Tibial nerve (tissue), 4 donors: Measurements from ENCODE around the gene RHBG. TPM values are rescaled to one million over a fixed set of nuclear protein-coding genes. Genes with fewer than 3 reads are reported as not detected.

Experiments
- DNase-seq, 2 donors: peaks; one replicate each; pipeline ENCODE4 v3.0.0-alpha.2; 2019; ENCODE audit warnings: low spot score in 2 of 2
- H3K27ac ChIP-seq, 4 donors: fragments of 200-600 bp; sonication (generic) in 3 of 4; one replicate each; pipeline ENCODE4 v1.5.1; 2017 to 2019; ENCODE audit warnings: mild to moderate bottlenecking in 1 of 4
- H3K27me3 ChIP-seq, 2 donors: fragments of 200-600 bp; sonication (generic) in 1 of 2; one replicate each; pipeline versions ENCODE4 v1.5.1 to v1.6.0; 2017 to 2019
- H3K36me3 ChIP-seq, 3 donors: fragments of 200-600 bp; sonication (generic); one replicate each; pipeline ENCODE4 v1.5.1; 2018 to 2019
- H3K4me1 ChIP-seq, 4 donors: fragments of 200-600 bp; sonication (generic) in 3 of 4; one replicate each; pipeline ENCODE4 v1.5.1; 2017 to 2019
- H3K4me3 ChIP-seq, 4 donors: fragments of 200-600 bp; sonication (generic) in 3 of 4; one replicate each; pipeline ENCODE4 v1.5.1; 2017 to 2019; ENCODE audit warnings: mild to moderate bottlenecking in 1 of 4, moderate library complexity in 1 of 4
- H3K9me3 ChIP-seq, 4 donors: fragments of 200-600 bp; sonication (generic) in 3 of 4; one replicate each; pipeline ENCODE4 v1.5.1; 2017 to 2019
- CTCF ChIP-seq, 5 experiments: fragments of 200-600 bp in 3 of 5; fragments of 450-650 bp in 2 of 5; sonication (generic) in 3 of 5; IDR thresholded peaks; one replicate each; pipeline ENCODE4 v1.5.1; 2016 to 2019; ENCODE audit warnings: antibody characterized with exemption in 5 of 5, mild to moderate bottlenecking in 3 of 5, moderate library complexity in 2 of 5
- EP300 ChIP-seq, 2 donors: sonication (generic); formaldehyde crosslinking; IDR thresholded peaks; one replicate each; pipeline ENCODE4 v1.6.1; 2017; ENCODE audit warnings: antibody characterized with exemption in 2 of 2, mild to moderate bottlenecking in 1 of 2
- POLR2A ChIP-seq, 2 donors: fragments of 450-650 bp; IDR thresholded peaks; one replicate each; pipeline ENCODE4 v1.6.1; 2017; ENCODE audit warnings: antibody characterized with exemption in 2 of 2, mild to moderate bottlenecking in 2 of 2, moderate library complexity in 2 of 2
- WGBS, 2 donors: methylation state at CpG; one replicate each; pipeline ENCODE4 v1.1.5; 2018; 5-methylcytosine and 5-hydroxymethylcytosine counted together
- total RNA-seq, 4 donors: library from RNA; depleted of rRNA; stranded (reverse); fragments of >200 nt; gene quantifications; one replicate each; pipeline ENCODE4 v1.1.0, GENCODE V29; 2016

The RHBG gene
- total RNA-seq, 4 donors from 2014 or later: not detected

GRCh38 chr1:156394082-156394481 lies 25.1 kb downstream of the RHBG start:
- H3K4me3 ChIP-seq: no peak overlapping the region
- no peaks in the 10 kb centered on the region for H3K36me3 ChIP-seq
- peaks cover 0 to 21% of the 10 kb centered on the region in 2 donors for H3K27me3 ChIP-seq
- WGBS, 2 donors: 72 to 75% methylated on average over 9 of the region's 9 CpGs
- DNase-seq: no peak
- no peaks in the 10 kb centered on the region for H3K9me3 ChIP-seq
- no peak for TF ChIP-seq EP300 (IDR thresholded peaks at IDR 0.05)
- TF ChIP-seq POLR2A (IDR thresholded peaks at IDR 0.05): no peak
- no peak for TF ChIP-seq CTCF (IDR thresholded peaks at IDR 0.05)
- H3K27ac ChIP-seq: no peak overlapping the region
- H3K4me1 ChIP-seq: peaks cover 0 to 3% (median 0%) of the 10 kb centered on the region in 4 donors

GRCh38 chr1:156394835-156395461 lies 25.9 kb downstream of the RHBG start:
- H3K36me3 ChIP-seq: no peaks in the 10 kb centered on the region
- H3K4me3 ChIP-seq: no peak overlapping the region
- H3K27me3 ChIP-seq: peaks cover 0 to 14% of the 10 kb centered on the region in 2 donors
- no peak overlapping the region for H3K27ac ChIP-seq
- no peaks in the 10 kb centered on the region for H3K4me1 ChIP-seq
- TF ChIP-seq POLR2A (IDR thresholded peaks at IDR 0.05): no peak
- TF ChIP-seq CTCF (IDR thresholded peaks at IDR 0.05): no peak
- TF ChIP-seq EP300 (IDR thresholded peaks at IDR 0.05): no peak
- no peak for DNase-seq
- WGBS, 2 donors: 85 to 86% methylated on average over 16 of the region's 16 CpGs
- H3K9me3 ChIP-seq: no peaks in the 10 kb centered on the region

- H3K4me1 ChIP-seq: no peaks in the 10 kb centered on the region
- H3K27ac ChIP-seq: no peak overlapping the region
- no peaks in the 10 kb centered on the region for H3K36me3 ChIP-seq
- no peak for DNase-seq
- 70 to 72% methylated on average over 10 of the region's 10 CpGs for WGBS, 2 donors
- peaks cover 0 to 44% of the 10 kb centered on the region in 2 donors for H3K27me3 ChIP-seq
- no peak overlapping the region for H3K4me3 ChIP-seq
- no peaks in the 10 kb centered on the region for H3K9me3 ChIP-seq
- TF ChIP-seq EP300 (IDR thresholded peaks at IDR 0.05) (no peak), CTCF (IDR thresholded peaks at IDR 0.05) (no peak), POLR2A (IDR thresholded peaks at IDR 0.05) (no peak)
Measured at GRCh38 chr1:156399355-156400125, 30.5 kb downstream of the RHBG start.

GRCh38 chr1:156400191-156400935 lies 31.4 kb downstream of the RHBG start:
- no peaks in the 10 kb centered on the region for H3K9me3 ChIP-seq
- no peaks in the 10 kb centered on the region for H3K4me1 ChIP-seq
- H3K27me3 ChIP-seq: peaks cover 0 to 52% of the 10 kb centered on the region in 2 donors
- no peak overlapping the region for H3K27ac ChIP-seq
- 70% methylated on average over 23 to 25 of the region's 25 CpGs for WGBS, 2 donors
- no peaks in the 10 kb centered on the region for H3K36me3 ChIP-seq
- no peak for DNase-seq
- no peak for TF ChIP-seq EP300 (IDR thresholded peaks at IDR 0.05)
- TF ChIP-seq CTCF (IDR thresholded peaks at IDR 0.05): no peak
- TF ChIP-seq POLR2A (IDR thresholded peaks at IDR 0.05): no peak
- no peak overlapping the region for H3K4me3 ChIP-seq
